ENCODE data around the gene JCAD. TPM values are rescaled to one million over a fixed set of nuclear protein-coding genes. Genes with fewer than 3 reads are reported as not detected.

The JCAD gene
- total RNA-seq, 4 donors from 2014 or later, result 2.6 to 10.1 (median 6.8) TPM

GRCh38 chr10:30036341-30036740 lies 23.0 kb downstream of the JCAD start:
- WGBS, result 75% methylated on average over 3 of the region's 3 CpGs
- no peaks in the 10 kb centered on the region for H3K36me3 ChIP-seq
- H3K4me3 ChIP-seq, result no peak overlapping the region
- H3K27me3 ChIP-seq, result peaks cover 4% of the 10 kb centered on the region
- TF ChIP-seq, protein P1, sequence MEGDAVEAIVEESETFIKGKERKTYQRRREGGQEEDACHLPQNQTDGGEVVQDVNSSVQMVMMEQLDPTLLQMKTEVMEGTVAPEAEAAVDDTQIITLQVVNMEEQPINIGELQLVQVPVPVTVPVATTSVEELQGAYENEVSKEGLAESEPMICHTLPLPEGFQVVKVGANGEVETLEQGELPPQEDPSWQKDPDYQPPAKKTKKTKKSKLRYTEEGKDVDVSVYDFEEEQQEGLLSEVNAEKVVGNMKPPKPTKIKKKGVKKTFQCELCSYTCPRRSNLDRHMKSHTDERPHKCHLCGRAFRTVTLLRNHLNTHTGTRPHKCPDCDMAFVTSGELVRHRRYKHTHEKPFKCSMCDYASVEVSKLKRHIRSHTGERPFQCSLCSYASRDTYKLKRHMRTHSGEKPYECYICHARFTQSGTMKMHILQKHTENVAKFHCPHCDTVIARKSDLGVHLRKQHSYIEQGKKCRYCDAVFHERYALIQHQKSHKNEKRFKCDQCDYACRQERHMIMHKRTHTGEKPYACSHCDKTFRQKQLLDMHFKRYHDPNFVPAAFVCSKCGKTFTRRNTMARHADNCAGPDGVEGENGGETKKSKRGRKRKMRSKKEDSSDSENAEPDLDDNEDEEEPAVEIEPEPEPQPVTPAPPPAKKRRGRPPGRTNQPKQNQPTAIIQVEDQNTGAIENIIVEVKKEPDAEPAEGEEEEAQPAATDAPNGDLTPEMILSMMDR (IDR thresholded peaks at IDR 0.05), result no peak
- no peak for TF ChIP-seq POLR2AphosphoS5 (IDR thresholded peaks at IDR 0.05)
- TF ChIP-seq POLR2A (IDR thresholded peaks at IDR 0.05), result no peak
- no peak for TF ChIP-seq EP300 (IDR thresholded peaks at IDR 0.05)
- H3K4me1 ChIP-seq, result no peaks in the 10 kb centered on the region
- DNase-seq (ENCODE audit: low spot score in 2 of 2), result no peak
- H3K27ac ChIP-seq, result no peak overlapping the region
- no peaks in the 10 kb centered on the region for H3K9me3 ChIP-seq

DNA sequence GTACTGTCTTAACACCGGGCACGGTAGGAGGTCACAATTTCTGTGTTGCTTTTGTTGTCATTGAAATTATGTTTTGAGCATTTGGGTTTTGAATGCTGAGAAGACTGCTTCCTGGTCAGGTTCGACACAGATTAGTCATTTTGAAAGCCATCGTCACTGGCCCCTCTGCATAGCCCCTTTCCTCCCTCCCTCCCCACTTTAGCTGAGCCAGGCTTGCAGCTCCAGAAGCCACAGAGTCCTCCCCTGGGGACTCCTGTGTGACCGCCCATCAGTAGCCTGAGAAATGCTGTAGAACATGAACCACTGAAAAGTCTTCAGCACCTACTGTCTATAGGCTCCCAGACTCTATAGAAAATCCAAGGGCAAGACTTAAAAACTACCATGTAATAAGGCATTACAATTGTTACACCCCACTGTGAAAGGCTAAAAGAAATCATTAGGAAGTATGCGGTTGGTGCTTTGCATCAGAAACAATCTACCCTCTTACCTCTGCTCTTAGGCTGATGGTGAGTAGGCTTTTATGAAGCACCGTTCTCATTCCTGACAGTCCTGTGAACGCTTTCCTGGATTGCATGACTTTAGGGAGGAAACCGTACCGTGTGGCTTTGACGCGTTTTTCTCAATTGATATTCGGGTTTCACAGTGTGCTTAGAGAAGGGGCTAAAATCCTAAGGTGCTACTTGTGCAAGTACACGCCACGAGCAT lies 24.8 kb downstream of the JCAD start:
- no peaks in the 10 kb centered on the region for H3K9me3 ChIP-seq
- peaks cover 5% of the 10 kb centered on the region for H3K4me1 ChIP-seq
- no peaks in the 10 kb centered on the region for H3K36me3 ChIP-seq
- TF ChIP-seq, protein P1 (IDR thresholded peaks at IDR 0.05), result no peak
- 86% methylated on average over 15 of the region's 15 CpGs for WGBS
- no peak overlapping the region for H3K27ac ChIP-seq
- DNase-seq (ENCODE audit: low spot score in 2 of 2), result no peak
- no peak overlapping the region for H3K4me3 ChIP-seq
- peaks cover 4% of the 10 kb centered on the region for H3K27me3 ChIP-seq

DNA sequence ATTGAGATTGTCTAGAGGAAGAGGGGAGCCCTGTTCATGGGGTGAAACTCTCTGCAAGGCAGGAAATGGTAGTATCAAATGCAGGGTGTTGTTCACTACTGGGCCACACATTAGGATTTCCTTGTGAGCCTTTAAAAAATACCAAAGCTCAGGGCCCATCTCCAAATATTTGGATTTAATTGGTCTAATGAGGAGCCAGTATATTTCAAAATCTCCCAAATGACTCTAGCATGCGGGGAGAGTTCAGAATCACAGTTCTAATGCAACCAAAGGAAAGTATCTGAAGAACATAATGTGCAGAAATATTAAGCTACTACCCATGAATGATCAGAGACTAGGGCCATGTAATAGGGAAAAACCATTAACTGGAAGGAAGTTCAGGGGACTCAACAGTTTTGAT lies 27.3 kb downstream of the JCAD start:
- no peak overlapping the region for H3K27ac ChIP-seq
- no peaks in the 10 kb centered on the region for H3K36me3 ChIP-seq

DNA sequence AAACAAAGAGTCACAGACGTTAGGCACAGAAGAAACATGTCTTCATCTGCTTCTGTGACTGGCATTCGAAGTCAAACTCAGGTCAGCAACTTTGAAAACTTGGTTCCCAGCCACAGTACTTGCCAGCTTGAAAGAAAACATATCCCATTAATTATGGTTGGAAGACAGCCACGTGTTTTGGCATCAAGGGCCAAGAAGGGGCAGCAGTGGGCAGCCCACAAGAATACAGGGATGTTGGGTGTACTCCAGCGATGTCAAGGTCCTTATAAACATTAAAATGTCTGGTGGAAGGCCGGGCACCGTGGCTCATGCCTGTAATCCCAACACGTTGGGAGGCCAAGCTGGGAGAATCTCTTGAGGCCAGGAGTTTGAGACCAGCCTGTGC lies 29.5 kb downstream of the JCAD start:
- no peak overlapping the region for H3K4me3 ChIP-seq
- TF ChIP-seq, protein P1 (IDR thresholded peaks at IDR 0.05), result no peak
- TF ChIP-seq POLR2AphosphoS5 (IDR thresholded peaks at IDR 0.05) (no peak), POLR2A (IDR thresholded peaks at IDR 0.05) (no peak), EP300 (IDR thresholded peaks at IDR 0.05) (no peak)
- H3K27ac ChIP-seq, result no peak overlapping the region
- H3K27me3 ChIP-seq, result peaks cover 4% of the 10 kb centered on the region
- DNase-seq (ENCODE audit: low spot score in 2 of 2), result no peak
- H3K36me3 ChIP-seq, result no peaks in the 10 kb centered on the region
- H3K9me3 ChIP-seq, result no peaks in the 10 kb centered on the region
- peaks cover 23% of the 10 kb centered on the region for H3K4me1 ChIP-seq
- 48% methylated on average over 7 of the region's 7 CpGs for WGBS

More for the DNA sequence above, 27.3 kb downstream of the JCAD start:
- DNase-seq (ENCODE audit: low spot score in 2 of 2), result no peak
- H3K4me3 ChIP-seq, result no peak overlapping the region
- 83% methylated on average over 1 of the region's 1 CpG for WGBS
- H3K4me1 ChIP-seq, result peaks cover 23% of the 10 kb centered on the region
- H3K9me3 ChIP-seq, result no peaks in the 10 kb centered on the region
- peaks cover 4% of the 10 kb centered on the region for H3K27me3 ChIP-seq
- TF ChIP-seq, protein P1 (IDR thresholded peaks at IDR 0.05), result no peak
- TF ChIP-seq POLR2A (IDR thresholded peaks at IDR 0.05) (no peak), POLR2AphosphoS5 (IDR thresholded peaks at IDR 0.05) (no peak), EP300 (IDR thresholded peaks at IDR 0.05) (no peak)

GRCh38 chr10:30029164-30029871 lies 30.1 kb downstream of the JCAD start:
- Histone ChIP-seq H3K27ac (no peak overlapping the region), H3K27me3 (peaks cover 4% of the 10 kb centered on the region), H3K4me3 (no peak overlapping the region), H3K36me3 (no peaks in the 10 kb centered on the region), H3K9me3 (no peaks in the 10 kb centered on the region), H3K4me1 (peaks cover 23% of the 10 kb centered on the region)
- no peak for DNase-seq (ENCODE audit: low spot score in 2 of 2)
- TF ChIP-seq, protein P1 (IDR thresholded peaks at IDR 0.05), result no peak
- TF ChIP-seq EP300 (IDR thresholded peaks at IDR 0.05) (no peak), POLR2AphosphoS5 (IDR thresholded peaks at IDR 0.05) (no peak), POLR2A (IDR thresholded peaks at IDR 0.05) (no peak)
- WGBS, result 60% methylated on average over 18 of the region's 19 CpGs

All from suprapubic skin (tissue), 4 donors.